Neural crest cell (in vitro differentiated cells): Measurements from ENCODE around the gene MYO1E. TPM values are rescaled to one million over a fixed set of nuclear protein-coding genes. Genes with fewer than 3 reads are reported as not detected.

Experiments used
- DNase-seq: peaks from one replicate; pipeline ENCODE4 v3.0.0; 2021; ENCODE audit warnings: low read depth, mixed read lengths, low spot score
- H3K27ac Mint-ChIP-seq: one replicate; pipeline ENCODE4 v1.8.0; 2021; ENCODE audit warnings: mild to moderate bottlenecking, mixed read lengths; ENCODE audit not compliant: unreplicated experiment
- H3K27me3 Mint-ChIP-seq: 2 replicates; pipeline ENCODE4 v1.8.0; 2021; ENCODE audit warnings: low read depth, mild to moderate bottlenecking, mixed read lengths
- H3K36me3 Mint-ChIP-seq: 2 replicates; pipeline ENCODE4 v1.8.0; 2021; ENCODE audit warnings: low read depth, mild to moderate bottlenecking, mixed read lengths
- H3K4me1 Mint-ChIP-seq: 2 replicates; pipeline ENCODE4 v1.8.0; 2021; ENCODE audit warnings: mixed read lengths
- H3K4me3 Mint-ChIP-seq: one replicate; pipeline ENCODE4 v1.8.0; 2021; ENCODE audit warnings: mild to moderate bottlenecking, mixed read lengths
- H3K9me3 Mint-ChIP-seq: 2 replicates; pipeline ENCODE4 v1.8.0; 2021; ENCODE audit warnings: mixed read lengths
- CTCF ChIP-seq: fragments of 200-600 bp; sonication (generic); conservative IDR thresholded peaks from 2 replicates; pipeline ENCODE4 v1.5.0; 2021; ENCODE audit warnings: antibody characterized with exemption, mild to moderate bottlenecking
- total RNA-seq: library from RNA; stranded (reverse); gene quantifications from 2 replicates; pipeline ENCODE4 v1.2.1, GENCODE V29; 2021

MYO1E gene
- total RNA-seq, 1 donor from 2014 or later = 34.5 TPM

- no peak for DNase-seq
- H3K4me1 Mint-ChIP-seq = no peaks in the 10 kb centered on the region
- H3K36me3 Mint-ChIP-seq = peaks cover 16% of the 10 kb centered on the region
- no peaks in the 10 kb centered on the region for H3K27me3 Mint-ChIP-seq
- TF ChIP-seq CTCF = no peak
- H3K27ac Mint-ChIP-seq = no peak overlapping the region
- H3K4me3 Mint-ChIP-seq = no peak overlapping the region
- no peaks in the 10 kb centered on the region for H3K9me3 Mint-ChIP-seq
Observed at GRCh38 chr15:59140422-59141226, 232.0 kb downstream of the MYO1E start.

GRCh38 chr15:59138243-59138642 lies 234.4 kb downstream of the MYO1E start:
- H3K4me1 Mint-ChIP-seq = no peaks in the 10 kb centered on the region
- H3K27me3 Mint-ChIP-seq = no peaks in the 10 kb centered on the region
- H3K36me3 Mint-ChIP-seq = peaks cover 26% of the 10 kb centered on the region
- no peak overlapping the region for H3K4me3 Mint-ChIP-seq
- peak; percentile 20 for DNase-seq
- no peaks in the 10 kb centered on the region for H3K9me3 Mint-ChIP-seq
- H3K27ac Mint-ChIP-seq = no peak overlapping the region
- peak; percentile 54 for TF ChIP-seq CTCF

- TF ChIP-seq CTCF = no peak
- H3K36me3 Mint-ChIP-seq = peaks cover 26% of the 10 kb centered on the region
- H3K27ac Mint-ChIP-seq = peak overlapping the region; percentile 50
- no peaks in the 10 kb centered on the region for H3K27me3 Mint-ChIP-seq
- no peak overlapping the region for H3K4me3 Mint-ChIP-seq
- no peaks in the 10 kb centered on the region for H3K4me1 Mint-ChIP-seq
- H3K9me3 Mint-ChIP-seq = no peaks in the 10 kb centered on the region
- DNase-seq = no peak
Observed at GRCh38 chr15:59137566-59137965, 235.1 kb downstream of the MYO1E start.

- TF ChIP-seq CTCF = no peak
- Mint-ChIP-seq H3K36me3 (peaks cover 41% of the 10 kb centered on the region), H3K27me3 (no peaks in the 10 kb centered on the region), H3K27ac (peak overlapping the region; percentile 67), H3K4me3 (no peak overlapping the region), H3K4me1 (no peaks in the 10 kb centered on the region), H3K9me3 (peaks cover 12% of the 10 kb centered on the region)
- DNase-seq = no peak
Observed at GRCh38 chr15:59133929-59134427, 238.7 kb downstream of the MYO1E start.

GRCh38 chr15:59131969-59132562 lies 240.6 kb downstream of the MYO1E start:
- no peaks in the 10 kb centered on the region for H3K27me3 Mint-ChIP-seq
- no peak overlapping the region for H3K4me3 Mint-ChIP-seq
- no peaks in the 10 kb centered on the region for H3K4me1 Mint-ChIP-seq
- peaks cover 20% of the 10 kb centered on the region for H3K9me3 Mint-ChIP-seq
- peaks cover 52% of the 10 kb centered on the region for H3K36me3 Mint-ChIP-seq
- TF ChIP-seq CTCF = no peak
- no peak overlapping the region for H3K27ac Mint-ChIP-seq
- DNase-seq = no peak
